ENCODE data around the gene LUC7L.
A peak's percentile ranks its signal among the peaks of the same experiment; 100 is the strongest.
"Not testable (repeated sequence)": the region's sequence is repeated elsewhere in the genome, so short reads cannot be mapped to it uniquely, and the experiment has no call there.

LUC7L gene

DNA sequence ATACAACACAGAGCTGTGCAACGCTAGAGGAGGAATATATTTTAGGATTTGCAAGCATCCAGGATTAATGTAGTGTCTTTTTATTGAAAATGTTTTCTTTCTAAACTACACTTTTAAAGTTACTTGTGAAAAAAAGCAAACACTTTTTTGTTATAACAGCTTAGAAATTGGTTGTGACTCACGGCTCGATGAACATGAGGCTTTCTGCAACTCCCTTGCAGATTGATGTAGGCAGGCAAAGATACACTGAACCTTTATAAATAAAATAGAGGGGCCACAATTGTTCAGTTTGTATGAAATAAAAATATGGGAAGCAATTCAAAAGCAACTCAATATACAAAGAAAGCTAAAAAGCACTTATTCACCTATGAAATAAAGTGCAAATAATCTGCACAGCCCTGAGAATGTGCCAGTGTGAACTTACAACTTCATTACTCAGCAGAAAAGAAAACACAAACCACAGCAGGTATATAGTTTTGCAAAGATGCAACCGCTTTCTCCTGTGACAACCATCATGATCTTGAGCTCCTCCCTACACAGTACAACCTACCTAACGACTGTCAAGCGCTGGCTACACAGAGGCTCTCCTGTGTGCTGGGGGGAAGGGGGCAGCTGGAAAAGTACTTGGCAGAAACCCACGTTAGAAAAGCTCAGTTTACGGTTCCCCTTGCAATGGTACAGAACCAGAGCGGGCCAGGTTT is 948 bp downstream of the LUC7L start:
- FAIRE-seq (no peak), DNase-seq (ENCODE audit: insufficient read length, low spot score) (no peak)
- no peak for TF ChIP-seq POLR2A (IDR thresholded peaks at IDR 0.05; ENCODE audit: low read depth, low read length)

DNA sequence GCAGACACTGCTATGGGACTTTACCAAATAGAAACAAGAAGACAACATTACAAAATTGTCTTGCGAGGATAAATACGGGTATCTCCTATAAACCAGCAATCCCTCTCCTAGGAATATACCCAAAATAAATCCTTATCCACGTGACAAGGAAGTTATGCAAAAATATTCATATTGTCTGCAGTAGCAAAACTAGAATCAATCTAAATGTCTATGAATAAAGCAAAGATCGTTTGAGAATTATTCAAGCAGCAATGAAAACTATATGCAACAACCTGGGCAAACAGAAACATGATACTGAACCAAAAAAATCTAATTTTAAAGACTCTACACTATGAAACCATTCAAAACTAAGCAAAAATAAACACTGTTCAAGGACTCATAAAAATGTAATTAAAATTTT is 9.2 kb downstream of the LUC7L start:
- TF ChIP-seq POLR2A (IDR thresholded peaks at IDR 0.05; ENCODE audit: low read depth, low read length), result no peak
- no peak for FAIRE-seq
- DNase-seq (ENCODE audit: insufficient read length, low spot score), result no peak

DNA sequence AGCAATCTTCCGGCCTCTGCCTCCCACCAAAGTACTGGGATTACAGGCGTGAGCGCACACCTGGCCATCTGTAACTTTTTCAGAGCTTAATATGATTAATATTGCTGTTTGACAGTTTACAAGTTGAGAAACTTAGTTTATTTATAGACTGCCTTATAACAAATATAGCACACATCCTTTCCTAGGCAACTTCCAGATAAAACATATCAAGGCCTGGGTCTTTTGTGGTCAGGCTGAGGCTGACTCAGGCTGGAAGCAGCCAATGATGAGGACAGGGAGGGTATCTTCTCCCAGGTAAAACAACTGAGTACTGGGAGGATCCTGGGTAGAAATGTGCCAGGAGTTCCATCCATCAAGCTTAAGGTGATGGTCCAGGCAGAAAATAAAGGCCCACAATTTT is 16.2 kb downstream of the LUC7L start:
- TF ChIP-seq POLR2A (IDR thresholded peaks at IDR 0.05; ENCODE audit: low read depth, low read length), result no peak
- no peak for FAIRE-seq
- no peak for DNase-seq (ENCODE audit: insufficient read length, low spot score)

DNA sequence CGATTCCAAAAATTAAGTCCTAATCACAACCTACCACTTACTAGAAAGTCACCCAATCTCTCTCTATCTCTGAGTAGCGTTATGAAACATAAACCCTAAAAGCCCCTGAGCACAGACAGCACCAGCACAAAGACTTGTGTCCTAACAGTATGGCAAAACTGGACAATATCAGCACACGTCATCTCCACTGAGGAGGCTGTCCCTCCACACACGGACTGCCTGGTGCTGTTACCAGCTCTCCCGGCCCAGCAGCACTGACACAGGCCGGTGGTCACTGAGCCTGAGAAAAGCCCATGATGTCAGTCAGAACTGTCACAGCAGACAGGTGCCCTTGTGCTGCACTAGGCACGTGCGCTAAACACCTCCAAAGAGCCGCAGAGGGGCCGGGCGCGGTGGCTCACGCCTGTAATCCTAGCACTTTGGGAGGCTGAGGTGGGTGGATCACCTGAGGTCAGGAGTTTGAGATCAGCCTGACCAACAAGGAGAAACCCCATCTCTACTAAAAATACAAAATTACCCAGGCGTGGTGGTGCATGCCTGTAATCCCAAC is 17.5 kb downstream of the LUC7L start:
- not testable (repeated sequence) for FAIRE-seq; DNase-seq (ENCODE audit: insufficient read length, low spot score)

DNA sequence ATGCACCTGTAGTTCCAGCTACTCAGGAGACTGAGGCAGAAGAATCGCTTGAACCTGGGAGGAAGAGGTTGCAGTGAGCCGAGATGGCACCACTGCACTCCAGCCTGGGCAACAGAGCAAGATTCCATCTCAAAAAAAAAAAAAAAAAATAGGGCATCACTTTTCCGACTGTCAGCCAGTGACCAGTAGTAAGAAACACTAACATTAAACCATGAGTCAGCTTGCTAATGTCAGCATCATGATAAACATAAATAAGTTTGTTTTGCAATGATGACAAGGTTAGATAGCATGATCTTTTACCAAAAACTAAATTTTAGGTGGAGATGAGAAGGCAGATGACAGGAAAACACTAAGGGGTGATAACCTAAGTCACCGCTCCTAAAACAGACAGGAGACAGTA is 19.9 kb downstream of the LUC7L start:
- not testable (repeated sequence) for FAIRE-seq; DNase-seq (ENCODE audit: insufficient read length, low spot score)

DNA sequence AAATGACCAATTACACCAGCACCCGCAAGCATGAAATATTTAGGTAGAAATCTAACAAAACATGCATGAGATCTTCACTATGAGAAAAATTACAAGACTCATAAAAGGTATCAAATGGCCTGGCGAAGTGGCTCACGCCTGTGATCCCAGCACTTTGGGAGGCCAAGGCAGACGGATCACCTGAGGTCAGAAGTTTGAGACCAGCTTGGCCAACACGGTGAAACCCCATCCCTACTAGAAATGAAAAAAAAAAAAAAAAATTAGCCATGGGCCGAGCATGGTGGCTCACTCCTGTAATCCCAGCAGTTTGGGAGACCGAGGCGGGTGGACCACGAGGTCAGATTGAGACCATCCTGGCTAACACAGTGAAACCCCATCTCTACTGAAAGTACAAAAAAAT is 25.2 kb downstream of the LUC7L start:
- FAIRE-seq; DNase-seq (ENCODE audit: insufficient read length, low spot score): not testable (repeated sequence)

DNA sequence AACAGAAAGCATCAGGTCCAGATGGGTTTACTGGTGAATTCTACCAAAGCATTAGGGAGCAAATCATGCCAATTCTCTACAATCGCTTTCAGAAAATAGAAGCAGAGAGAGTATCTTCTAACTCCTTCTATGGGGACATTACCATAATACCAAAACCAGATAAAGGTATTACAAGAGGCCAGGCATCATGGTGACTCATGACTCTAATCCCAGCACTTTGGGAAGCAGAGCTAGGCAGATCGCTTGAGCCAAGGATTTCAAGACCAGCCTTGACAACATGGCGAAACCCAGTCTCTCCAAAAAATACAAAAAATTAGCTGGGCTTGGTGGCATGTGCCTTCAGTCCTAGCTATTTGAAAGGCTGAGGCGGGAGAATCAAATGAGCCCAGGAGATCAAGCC is 26.0 kb downstream of the LUC7L start:
- no peak for FAIRE-seq
- no peak for DNase-seq (ENCODE audit: insufficient read length, low spot score)
- TF ChIP-seq POLR2A (IDR thresholded peaks at IDR 0.05; ENCODE audit: low read depth, low read length), result no peak

DNA sequence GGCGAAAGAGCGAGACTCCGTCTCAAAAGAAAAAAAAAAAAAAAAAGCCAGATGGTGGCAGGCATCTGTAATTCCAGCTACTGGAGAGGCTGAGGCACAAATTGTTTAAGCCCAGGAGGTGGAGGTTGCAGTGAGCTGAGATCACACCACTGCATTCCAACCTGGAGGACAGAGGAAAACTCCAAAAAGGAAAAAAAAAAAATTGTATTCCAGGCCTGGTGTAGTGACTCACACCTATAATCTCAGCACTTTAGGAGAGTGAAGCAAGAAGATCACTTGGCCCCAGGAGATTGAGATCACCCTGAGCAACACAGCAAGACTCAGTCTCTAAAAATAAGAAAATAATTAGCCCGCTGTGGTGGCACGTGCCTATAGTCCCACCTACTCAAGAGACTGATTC is 28.9 kb downstream of the LUC7L start:
- no peak for DNase-seq (ENCODE audit: insufficient read length, low spot score)
- peak; percentile 38 for FAIRE-seq
- TF ChIP-seq POLR2A (IDR thresholded peaks at IDR 0.05; ENCODE audit: low read depth, low read length), result no peak

DNA sequence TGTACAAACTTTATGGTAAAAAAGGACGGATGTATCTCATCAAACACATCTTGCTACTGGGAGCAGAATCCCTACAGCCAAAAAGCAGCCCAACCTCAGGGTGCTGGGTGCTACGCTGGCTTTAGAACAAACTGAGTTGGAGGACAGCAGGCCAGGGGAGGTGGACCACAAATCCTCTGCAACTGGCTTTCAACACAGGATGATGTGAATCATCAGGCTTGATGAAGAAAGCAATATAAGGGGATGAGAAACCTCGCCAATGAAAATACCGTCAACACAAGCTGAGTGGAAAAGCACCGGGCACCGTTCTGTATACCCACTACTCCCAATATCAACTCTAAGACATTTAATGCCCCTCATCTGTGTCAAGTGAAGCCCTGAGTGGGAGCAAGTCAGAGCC is 34.7 kb downstream of the LUC7L start:
- DNase-seq (ENCODE audit: insufficient read length, low spot score), result no peak
- no peak for FAIRE-seq
- TF ChIP-seq POLR2A (IDR thresholded peaks at IDR 0.05; ENCODE audit: low read depth, low read length), result no peak

DNA sequence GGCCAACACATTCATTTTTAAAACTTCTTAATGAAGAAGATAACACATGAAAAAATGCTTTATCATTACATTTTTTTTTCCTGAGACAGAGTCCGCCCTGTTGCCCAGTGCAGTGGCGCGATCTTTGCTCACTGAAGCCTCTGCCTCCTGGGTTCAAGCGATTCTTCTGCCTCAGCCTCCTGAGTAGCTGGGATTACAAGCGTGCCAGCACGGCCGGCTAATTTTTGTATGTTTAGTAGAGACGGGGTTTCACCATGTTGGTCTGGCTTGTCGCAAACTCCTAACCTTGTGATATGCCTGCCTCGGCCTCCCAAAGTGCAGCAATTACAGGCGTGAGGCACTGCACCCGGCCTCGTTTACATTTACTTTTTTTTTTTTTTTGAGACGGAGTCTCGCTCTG is 35.8 kb downstream of the LUC7L start:
- no peak for DNase-seq (ENCODE audit: insufficient read length, low spot score)
- FAIRE-seq, result no peak
- TF ChIP-seq POLR2A (IDR thresholded peaks at IDR 0.05; ENCODE audit: low read depth, low read length), result no peak

DNA sequence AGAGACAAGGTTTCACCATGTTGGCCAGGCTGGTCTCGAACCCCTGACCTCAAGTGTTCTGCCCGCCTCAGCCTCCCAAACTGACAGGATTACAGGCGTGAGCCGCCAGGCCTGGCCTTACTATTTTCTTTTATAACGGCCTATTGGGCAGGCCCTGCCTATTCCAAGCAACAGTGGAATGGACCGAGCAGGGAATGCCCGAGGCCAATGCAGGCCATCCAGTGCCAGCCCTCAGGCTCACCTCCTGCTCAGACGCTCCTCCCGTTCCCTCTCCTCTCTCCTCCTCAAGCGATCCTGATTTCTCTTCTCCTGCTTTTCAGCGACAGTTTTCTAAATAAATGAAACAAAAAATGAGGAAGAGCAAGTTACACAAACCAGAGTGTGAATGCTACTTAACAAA is 36.6 kb downstream of the LUC7L start:
- FAIRE-seq, result no peak
- TF ChIP-seq POLR2A (IDR thresholded peaks at IDR 0.05; ENCODE audit: low read depth, low read length), result no peak

DNA sequence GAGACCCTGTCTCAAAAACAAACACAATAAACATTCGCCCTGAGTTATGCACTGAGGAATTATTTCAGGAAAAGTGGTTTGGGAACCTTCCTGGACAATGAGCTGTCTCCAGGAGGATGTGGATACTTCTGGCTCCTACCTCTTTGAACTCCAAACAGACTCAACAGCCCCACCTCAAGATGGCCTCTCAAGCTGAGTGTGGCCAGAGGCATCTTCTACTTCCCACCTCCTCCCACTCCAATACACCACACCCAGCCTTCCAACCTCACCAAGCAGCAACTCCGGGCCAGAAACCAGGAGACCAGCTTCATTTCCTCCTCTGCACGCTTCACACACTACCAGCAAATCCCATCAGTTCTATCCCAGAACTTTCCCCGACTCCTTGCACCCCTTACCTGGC is 37.4 kb downstream of the LUC7L start:
- no peak for DNase-seq (ENCODE audit: insufficient read length, low spot score)
- FAIRE-seq, result no peak
- TF ChIP-seq POLR2A (IDR thresholded peaks at IDR 0.05; ENCODE audit: low read depth, low read length), result no peak

More for the DNA sequence above, 36.6 kb downstream of the LUC7L start:
- no peak for DNase-seq (ENCODE audit: insufficient read length, low spot score)

DNA sequence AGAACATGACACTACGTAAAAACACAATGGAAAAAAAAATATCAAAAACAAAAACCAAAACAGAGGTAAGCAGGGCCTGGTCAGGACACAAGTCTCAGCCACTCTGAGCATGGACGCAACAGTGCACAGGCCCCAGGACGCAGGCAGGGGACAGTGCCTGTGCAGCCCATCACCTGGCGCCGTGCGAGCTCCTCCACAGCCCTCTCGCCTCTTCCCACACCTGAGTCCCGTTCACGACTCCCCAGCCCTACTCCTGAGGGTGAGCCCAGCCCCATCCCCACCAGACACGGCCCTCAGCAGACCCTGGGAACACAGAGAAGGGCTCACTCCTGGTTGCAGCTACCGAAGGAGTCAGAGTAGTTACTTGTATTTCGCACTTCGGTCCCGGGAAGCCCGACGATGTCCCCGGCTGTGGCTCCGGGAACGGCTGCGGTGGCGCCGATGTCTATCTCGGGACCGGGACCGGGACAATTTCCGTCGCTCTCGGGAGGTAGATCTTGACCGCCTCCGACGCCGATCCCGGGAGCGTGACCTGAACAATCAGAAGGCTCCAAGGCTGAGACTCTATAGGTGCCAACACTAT is 39.6 kb downstream of the LUC7L start:
- FAIRE-seq, result no peak
- no peak for TF ChIP-seq POLR2A (IDR thresholded peaks at IDR 0.05; ENCODE audit: low read depth, low read length)
- DNase-seq (ENCODE audit: insufficient read length, low spot score), result no peak

DNA sequence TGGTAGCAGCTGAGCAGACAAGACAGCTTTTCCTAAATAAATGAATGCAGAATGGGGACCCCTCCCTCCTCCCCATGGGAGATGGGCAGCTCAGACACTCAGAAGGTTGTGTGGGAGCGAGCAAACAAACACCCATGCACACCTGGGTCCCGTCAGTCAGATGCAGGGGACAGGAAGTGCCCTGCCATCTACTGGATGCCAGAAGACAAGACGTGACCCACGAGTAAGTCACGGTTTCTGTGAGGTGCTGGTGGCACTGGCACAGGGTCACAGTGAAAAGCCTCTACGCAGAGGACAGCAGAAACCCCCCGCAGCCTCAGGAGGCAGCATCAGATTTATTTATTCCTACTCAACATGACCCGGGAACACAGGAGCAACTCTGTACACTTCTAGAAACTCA is 40.6 kb downstream of the LUC7L start:
- no peak for TF ChIP-seq POLR2A (IDR thresholded peaks at IDR 0.05; ENCODE audit: low read depth, low read length)
- no peak for DNase-seq (ENCODE audit: insufficient read length, low spot score)
- no peak for FAIRE-seq

DNA sequence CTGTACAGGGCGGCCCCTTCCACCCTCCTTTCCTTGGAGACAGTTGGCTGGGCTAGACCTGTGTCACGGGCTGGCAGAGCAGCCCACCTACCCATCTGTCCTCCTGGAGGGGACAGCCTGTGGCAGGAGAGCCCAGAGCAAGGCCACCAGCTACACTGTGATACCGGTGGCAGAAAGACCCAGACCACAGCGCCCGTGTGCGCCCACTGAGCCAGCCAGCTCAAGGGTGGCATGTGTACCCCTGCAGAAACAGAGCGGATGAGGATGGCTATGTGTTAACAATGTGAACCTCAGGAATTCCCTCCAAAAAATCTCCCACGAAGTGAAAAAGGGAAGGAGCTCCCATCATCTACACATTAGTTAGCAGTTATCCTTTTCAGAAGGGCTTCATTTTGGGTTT is 41.9 kb downstream of the LUC7L start:
- DNase-seq (ENCODE audit: insufficient read length, low spot score) (no peak), FAIRE-seq (no peak)
- TF ChIP-seq POLR2A (IDR thresholded peaks at IDR 0.05; ENCODE audit: low read depth, low read length), result no peak

Measured in H54 (cell line).